GM12878 (cell line): ENCODE measurements around the gene SLC25A51. TPM values are rescaled to one million over a fixed set of nuclear protein-coding genes. Genes with fewer than 3 reads are reported as not detected.

Experiments used
- ATAC-seq: fragments of 200-7000 bp; cut with Tn5 transposase; 3 replicates; pipeline ENCODE4 v1.9.1; 2020; ENCODE audit warnings: mild to moderate bottlenecking, moderate library complexity
- BruUV-seq: library from RNA; stranded (reverse); fragments of 400-500 nt; replicated peaks from 2 replicates; lab custom pipeline; 2021; lab: Mats Ljungman, UMichigan
- CTCF ChIA-PET: fragments of 300-600 bp; sonication (Branson Sonifier 250); formaldehyde crosslinking; extraction: SDS; loops from one replicate; lab custom pipeline; 2021; ENCODE audit warnings: inconsistent platforms; lab: Yijun Ruan, JAX
- POLR2A ChIA-PET: fragments of 350-600 bp; formaldehyde crosslinking; extraction: SDS; loops from one replicate; lab custom pipeline; 2021; ENCODE audit warnings: inconsistent platforms; lab: Charles Lee
- RAD21 ChIA-PET: fragments of 300-600 bp; sonication (Branson Sonifier 250); formaldehyde crosslinking; loops from one replicate; lab custom pipeline; 2023; ENCODE audit warnings: antibody characterized with exemption; ENCODE audit not compliant: unreplicated experiment; lab: Charles Lee
- SMC1A ChIA-PET: fragments of 300-600 bp; sonication (Branson Sonifier 250); formaldehyde crosslinking; loops from one replicate; lab custom pipeline; 2023; ENCODE audit not compliant: unreplicated experiment, uncharacterized antibody; lab: Charles Lee
- DNase-seq: peaks from one replicate; pipeline ENCODE4 v3.0.0-alpha.2; 2011; ENCODE audit warnings: low read depth, low spot score
- FAIRE-seq: peaks from 3 replicates; lab custom pipeline; 2011; peaks lifted over from hg19 to GRCh38; lab: Jason Lieb, UNC
- H2AFZ ChIP-seq: 2 replicates; pipeline ENCODE4 v1.6.0; 2011; ENCODE audit warnings: low read depth, low read length, control low read depth; ENCODE audit not compliant: control insufficient read depth
- H3K27ac ChIP-seq: 2 replicates; pipeline ENCODE4 v1.5.1; 2011; ENCODE audit warnings: control low read depth; ENCODE audit not compliant: control insufficient read depth, insufficient read depth
- H3K27me3 ChIP-seq, 2 experiments: replicated peaks in 1 of 2; 2 replicates each; pipeline versions ENCODE4 v1.6.0 to v1.6.1; 2011; ENCODE audit warnings: low read length in 1 of 2; ENCODE audit not compliant: control insufficient read depth in 2 of 2, insufficient read depth in 2 of 2
- H3K36me3 ChIP-seq, 2 experiments: 2 replicates each; pipeline ENCODE4 v1.5.1; 2011; ENCODE audit warnings: low read length in 1 of 2; ENCODE audit not compliant: control insufficient read depth in 2 of 2, insufficient read depth in 2 of 2
- H3K4me1 ChIP-seq: 2 replicates; pipeline ENCODE4 v1.6.1; 2011; ENCODE audit warnings: mild to moderate bottlenecking, low read length, moderate library complexity, mixed read lengths; ENCODE audit not compliant: control insufficient read depth, insufficient read depth
- H3K4me2 ChIP-seq: 2 replicates; pipeline ENCODE4 v1.6.0; 2011; ENCODE audit warnings: control low read depth; ENCODE audit not compliant: control insufficient read depth, insufficient read depth
- H3K4me3 ChIP-seq: fragments of 200-600 bp; sonication (generic); 2 replicates; pipeline ENCODE4 v1.5.1; 2016
- H3K79me2 ChIP-seq: 2 replicates; pipeline ENCODE4 v1.6.0; 2011; ENCODE audit warnings: low read length; ENCODE audit not compliant: control insufficient read depth, insufficient read depth
- H3K9ac ChIP-seq: 2 replicates; pipeline ENCODE4 v1.8.0; 2011; ENCODE audit warnings: low read length, control low read depth, mixed read lengths; ENCODE audit not compliant: control insufficient read depth, insufficient read depth
- H3K9me3 ChIP-seq: replicated peaks from 3 replicates; pipeline ENCODE4 v1.5.1; 2011; ENCODE audit warnings: mild to moderate bottlenecking, low read length; ENCODE audit not compliant: control insufficient read depth, insufficient read depth
- H4K20me1 ChIP-seq: 2 replicates; pipeline ENCODE4 v1.6.0; 2011; ENCODE audit not compliant: control insufficient read depth, insufficient read depth
- EGR1 ChIP-seq, 2 experiments: IDR thresholded peaks; 1 replicate in 1 of 2; 2 replicates in 1 of 2; pipeline ENCODE4 v1.6.1; 2011 to 2012; ENCODE audit warnings: low read depth in 2 of 2, low read length in 2 of 2, borderline replicate concordance in 1 of 2, mild to moderate bottlenecking in 1 of 2, moderate library complexity in 1 of 2
- FOXM1 ChIP-seq: IDR thresholded peaks from 2 replicates; pipeline ENCODE4 v1.6.1; 2012; ENCODE audit warnings: low read depth, mild to moderate bottlenecking, inconsistent platforms, low read length, moderate library complexity
- HCFC1 ChIP-seq: fragments of 150-350 bp; IDR thresholded peaks from 2 replicates; pipeline ENCODE4 v1.6.1; 2014; ENCODE audit warnings: low read length
- IRF5 ChIP-seq: fragments of 450-650 bp; IDR thresholded peaks from 2 replicates; pipeline ENCODE4 v1.6.1; 2017; ENCODE audit warnings: borderline replicate concordance
- NFYB ChIP-seq: IDR thresholded peaks from 2 replicates; pipeline ENCODE4 v1.6.1; 2011; ENCODE audit warnings: low read depth, mild to moderate bottlenecking, low read length, improper control_type of control experiment, moderate library complexity; ENCODE audit not compliant: insufficient read depth
- PML ChIP-seq: IDR thresholded peaks from 2 replicates; pipeline ENCODE4 v1.6.1; 2012; ENCODE audit warnings: low read length, inconsistent platforms
- RAD51 ChIP-seq: fragments of 450-650 bp; IDR thresholded peaks from 2 replicates; pipeline ENCODE4 v1.6.1; 2016; ENCODE audit warnings: moderate library complexity, mild to moderate bottlenecking, inconsistent platforms
- RUNX3 ChIP-seq: IDR thresholded peaks from 2 replicates; pipeline ENCODE4 v1.6.1; 2012; ENCODE audit warnings: low read length, inconsistent platforms
- SMC3 ChIP-seq: IDR thresholded peaks from 2 replicates; pipeline ENCODE4 v1.6.1; 2011; ENCODE audit warnings: low read length, improper control_type of control experiment, borderline replicate concordance
- SREBF1 ChIP-seq: IDR thresholded peaks from 2 replicates; pipeline ENCODE4 v1.6.1; 2012; ENCODE audit warnings: mild to moderate bottlenecking, low read length
- TARDBP ChIP-seq: IDR thresholded peaks from 2 replicates; pipeline ENCODE4 v1.6.1; 2016; ENCODE audit warnings: borderline replicate concordance
- TCF12 ChIP-seq: IDR thresholded peaks from 2 replicates; pipeline ENCODE4 v1.6.1; 2011; ENCODE audit warnings: low read depth, mild to moderate bottlenecking, low read length
- ZBTB11 ChIP-seq: fragments of 450-650 bp; formaldehyde crosslinking; IDR thresholded peaks from 2 replicates; pipeline ENCODE4 v1.5.0; 2022; ENCODE audit warnings: mild to moderate bottlenecking, missing genetic modification characterization
- WGBS: methylation state at CpG from one replicate; pipeline ENCODE4 v1.1.6; 2016; ENCODE audit warnings: low lambda C conversion rate; ENCODE audit not compliant: insufficient replicate concordance, insufficient coverage; ENCODE audit errors: missing lambda C conversion rate; 5-methylcytosine and 5-hydroxymethylcytosine counted together
- in situ Hi-C: fragments of 300-500 bp; cut with MboI; formaldehyde crosslinking; loops from 9 replicates; pipeline ENCODE4 v1.14.3; 2018; ENCODE audit warnings: mixed read lengths
- intact Hi-C: fragments of 100-400 bp; cut with micrococcal nuclease; formaldehyde crosslinking; loops from one replicate; pipeline ENCODE4 v1.14.2; 2022; ENCODE audit not compliant: unreplicated experiment
- polyA plus RNA-seq, 11 experiments: library from polyadenylated mRNA; depleted of rRNA in 4 of 11; unstranded in 6 of 11; stranded (reverse) in 5 of 11; fragments of >200 nt; fragmentation: Nextera tagmentation in 4 of 11; fragmentation: Illumina TruSeq in 1 of 11; extraction: Ambion mirVana in 4 of 11; extraction: Trizol in 1 of 11; gene quantifications; 1 replicate in 1 of 11; 2 replicates in 10 of 11; pipeline versions ENCODE4 v1.2.1 to v1.2.3, GENCODE V29; 2011 to 2016; ENCODE audit warnings: inconsistent platforms in 2 of 11, missing spikeins in 2 of 11, low read depth in 1 of 11
- total RNA-seq, 4 experiments: library from RNA; depleted of rRNA in 3 of 4; stranded (reverse); fragments of >200 nt in 3 of 4; fragmentation: Illumina TruSeq in 1 of 4; extraction: Trizol in 1 of 4; gene quantifications; 2 replicates each; pipeline versions ENCODE4 v1.2.1 to v1.2.3, GENCODE V29; 2013 to 2021
- TF ChIP-seq, protein P1 (sequence below): fragments of 150-350 bp; IDR thresholded peaks from 2 replicates; pipeline ENCODE4 v1.6.1; 2016; ENCODE audit warnings: low read depth, low read length

The SLC25A51 gene
- total and polyA plus RNA-seq, 10 of the 15 experiments (the other 5 are each of a cell fraction or from before 2014, with no cell fraction given), result 3.8 to 29.3 (median 13.2) TPM

GRCh38 chr9:37862530-37862929 lies 41.4 kb downstream of the SLC25A51 start:
- no peak for ATAC-seq
- no TSS peak for BruUV-seq
- H3K4me3 ChIP-seq, result no peak overlapping the region
- H3K4me1 ChIP-seq, result no peaks in the 10 kb centered on the region
- ChIA-PET RAD21 (no interaction called here), CTCF (interaction anchor here (1.1 kb wide), 1 partner anchor 40 kb away, joined by 3 read pairs; no protein-coding TSS in a partner anchor), POLR2A (no interaction called here), SMC1A (interaction anchor here (1.2 kb wide), 1 partner anchor 36 kb away, joined by 3 read pairs; no protein-coding TSS in a partner anchor)
- no peaks in the 10 kb centered on the region for H3K79me2 ChIP-seq
- no peak overlapping the region for H3K27ac ChIP-seq
- no peak for DNase-seq
- no peak overlapping the region for H3K4me2 ChIP-seq
- no peak overlapping the region for H3K9ac ChIP-seq
- TF ChIP-seq, protein P1, sequence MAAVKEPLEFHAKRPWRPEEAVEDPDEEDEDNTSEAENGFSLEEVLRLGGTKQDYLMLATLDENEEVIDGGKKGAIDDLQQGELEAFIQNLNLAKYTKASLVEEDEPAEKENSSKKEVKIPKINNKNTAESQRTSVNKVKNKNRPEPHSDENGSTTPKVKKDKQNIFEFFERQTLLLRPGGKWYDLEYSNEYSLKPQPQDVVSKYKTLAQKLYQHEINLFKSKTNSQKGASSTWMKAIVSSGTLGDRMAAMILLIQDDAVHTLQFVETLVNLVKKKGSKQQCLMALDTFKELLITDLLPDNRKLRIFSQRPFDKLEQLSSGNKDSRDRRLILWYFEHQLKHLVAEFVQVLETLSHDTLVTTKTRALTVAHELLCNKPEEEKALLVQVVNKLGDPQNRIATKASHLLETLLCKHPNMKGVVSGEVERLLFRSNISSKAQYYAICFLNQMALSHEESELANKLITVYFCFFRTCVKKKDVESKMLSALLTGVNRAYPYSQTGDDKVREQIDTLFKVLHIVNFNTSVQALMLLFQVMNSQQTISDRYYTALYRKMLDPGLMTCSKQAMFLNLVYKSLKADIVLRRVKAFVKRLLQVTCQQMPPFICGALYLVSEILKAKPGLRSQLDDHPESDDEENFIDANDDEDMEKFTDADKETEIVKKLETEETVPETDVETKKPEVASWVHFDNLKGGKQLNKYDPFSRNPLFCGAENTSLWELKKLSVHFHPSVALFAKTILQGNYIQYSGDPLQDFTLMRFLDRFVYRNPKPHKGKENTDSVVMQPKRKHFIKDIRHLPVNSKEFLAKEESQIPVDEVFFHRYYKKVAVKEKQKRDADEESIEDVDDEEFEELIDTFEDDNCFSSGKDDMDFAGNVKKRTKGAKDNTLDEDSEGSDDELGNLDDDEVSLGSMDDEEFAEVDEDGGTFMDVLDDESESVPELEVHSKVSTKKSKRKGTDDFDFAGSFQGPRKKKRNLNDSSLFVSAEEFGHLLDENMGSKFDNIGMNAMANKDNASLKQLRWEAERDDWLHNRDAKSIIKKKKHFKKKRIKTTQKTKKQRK, result no peak
- TF ChIP-seq HCFC1, result no peak
- no peak for TF ChIP-seq IRF5
- no peak for TF ChIP-seq SMC3
- TF ChIP-seq TCF12, result no peak
- no peak for TF ChIP-seq PML
- no peak for TF ChIP-seq TARDBP
- no peak for TF ChIP-seq FOXM1
- no peak for TF ChIP-seq RUNX3
- TF ChIP-seq EGR1 (IDR thresholded peaks at IDR 0.05; ENCODE audit: borderline replicate concordance in 1 of 2, low read depth in 2 of 2, low read length in 2 of 2), result no peak
- no peak for TF ChIP-seq RAD51
- no peak for TF ChIP-seq NFYB
- no peak for TF ChIP-seq ZBTB11
- TF ChIP-seq SREBF1, result no peak
- intact Hi-C loops, result no loop called here
- no peaks in the 10 kb centered on the region for H3K27me3 ChIP-seq
- H3K9me3 ChIP-seq, result no peaks in the 10 kb centered on the region
- in situ Hi-C loops, result no loop called here
- FAIRE-seq, result no peak
- no peak overlapping the region for H2AFZ ChIP-seq
- peaks cover 4 to 26% of the 10 kb centered on the region in 2 experiments for H3K36me3 ChIP-seq
- WGBS, result 88% methylated on average over 3 of the region's 3 CpGs
- H4K20me1 ChIP-seq, result no peaks in the 10 kb centered on the region; the same call in 1 of the 2 replicates
